GM23338 (cell line): ENCODE results near the gene ENDOU. TPM values are rescaled to one million over a fixed set of nuclear protein-coding genes. Genes with fewer than 3 reads are reported as not detected.

Experiments used
- ATAC-seq: fragments of 200-7000 bp; cut with Tn5 transposase; 3 replicates; pipeline ENCODE4 v1.9.1; 2020
- DNase-seq: peaks from one replicate; pipeline ENCODE4 v3.0.0-alpha.2; 2015; ENCODE audit warnings: low spot score
- H2AFZ ChIP-seq: fragments of 200-600 bp; sonication (generic); 2 replicates; pipeline ENCODE4 v1.8.0; 2016; ENCODE audit warnings: antibody characterized with exemption, mild to moderate bottlenecking, moderate library complexity
- H3F3A ChIP-seq: fragments of 200-600 bp; sonication (generic); replicated peaks from 2 replicates; pipeline ENCODE4 v1.8.0; 2017; ENCODE audit warnings: antibody characterized with exemption, mixed run types, low read depth
- H3K27ac ChIP-seq: fragments of 200-600 bp; sonication (generic); 2 replicates; pipeline ENCODE4 v1.6.1; 2016; ENCODE audit warnings: low read depth
- H3K27me3 ChIP-seq: fragments of 200-600 bp; sonication (generic); 2 replicates; pipeline ENCODE4 v1.8.0; 2016; ENCODE audit warnings: mild to moderate bottlenecking, mixed run types, moderate library complexity; ENCODE audit not compliant: insufficient read depth
- H3K36me3 ChIP-seq: fragments of 200-600 bp; sonication (generic); 2 replicates; pipeline ENCODE4 v1.8.0; 2016; ENCODE audit warnings: mild to moderate bottlenecking; ENCODE audit not compliant: insufficient read depth
- H3K4me1 ChIP-seq: fragments of 200-600 bp; sonication (generic); 2 replicates; pipeline ENCODE4 v1.8.0; 2016; ENCODE audit warnings: mild to moderate bottlenecking, moderate library complexity; ENCODE audit not compliant: insufficient read depth
- H3K4me2 ChIP-seq: fragments of 200-600 bp; sonication (generic); 2 replicates; pipeline ENCODE4 v1.7.1; 2017; ENCODE audit warnings: mixed run types
- H3K4me3 ChIP-seq: fragments of 200-600 bp; sonication (generic); 2 replicates; pipeline ENCODE4 v1.6.1; 2016; ENCODE audit warnings: mixed run types
- H3K79me2 ChIP-seq: fragments of 200-600 bp; sonication (generic); replicated peaks from 2 replicates; pipeline ENCODE4 v1.8.0; 2017; ENCODE audit warnings: mild to moderate bottlenecking; ENCODE audit not compliant: insufficient read depth
- H3K9me2 ChIP-seq: fragments of 200-600 bp; sonication (generic); 2 replicates; pipeline ENCODE4 v1.8.0; 2017; ENCODE audit not compliant: insufficient read depth
- H4K20me1 ChIP-seq: fragments of 200-600 bp; sonication (generic); replicated peaks from 2 replicates; pipeline ENCODE4 v1.8.0; 2017; ENCODE audit warnings: mild to moderate bottlenecking; ENCODE audit not compliant: insufficient read depth
- H3K27ac Mint-ChIP-seq: 2 replicates; pipeline ENCODE4 v1.8.0; 2020; ENCODE audit warnings: inconsistent platforms, mild to moderate bottlenecking, moderate library complexity, mixed read lengths
- H3K27me3 Mint-ChIP-seq: 3 replicates; pipeline ENCODE4 v1.8.0; 2022; ENCODE audit warnings: low read depth, mild to moderate bottlenecking, moderate library complexity, mixed read lengths, inconsistent platforms; ENCODE audit not compliant: insufficient read depth, poor library complexity
- H3K36me3 Mint-ChIP-seq: 3 replicates; pipeline ENCODE4 v1.8.0; 2021; ENCODE audit warnings: low read depth, mild to moderate bottlenecking, inconsistent platforms, moderate library complexity, mixed read lengths
- H3K4me1 Mint-ChIP-seq: 3 replicates; pipeline ENCODE4 v1.8.0; 2020; ENCODE audit warnings: mild to moderate bottlenecking, inconsistent platforms, mixed read lengths
- H3K4me3 Mint-ChIP-seq: 3 replicates; pipeline ENCODE4 v1.8.0; 2021; ENCODE audit warnings: moderate library complexity, mild to moderate bottlenecking, inconsistent platforms, mixed read lengths
- H3K9me3 Mint-ChIP-seq: 3 replicates; pipeline ENCODE4 v1.8.0; 2020; ENCODE audit warnings: moderate library complexity, mild to moderate bottlenecking, inconsistent platforms, mixed read lengths
- NANOG ChIP-seq: IDR thresholded peaks from 2 replicates; pipeline ENCODE4 v1.6.1; 2016; ENCODE audit warnings: antibody characterized with exemption, borderline replicate concordance
- STAT1 ChIP-seq: IDR thresholded peaks from one replicate; pipeline ENCODE4 v1.6.1; 2016; ENCODE audit warnings: antibody characterized with exemption; ENCODE audit not compliant: unreplicated experiment
- ZNF331 ChIP-seq: fragments of 250-450 bp; sonication (Bioruptor Pico); IDR thresholded peaks from 2 replicates; pipeline ENCODE4 v1.5.0; 2020; ENCODE audit warnings: low read depth, mild to moderate bottlenecking, moderate library complexity
- polyA plus RNA-seq: library from polyadenylated mRNA; unstranded; fragments of >200 nt; fragmentation: Nextera tagmentation; extraction: Ambion mirVana; gene quantifications from 2 replicates; pipeline ENCODE4 v1.2.1, GENCODE V29; 2016
- total RNA-seq: library from RNA; depleted of rRNA; stranded (reverse); fragments of >200 nt; shearing (Covaris generic); gene quantifications from 2 replicates; pipeline ENCODE4 v1.2.3, GENCODE V29; 2014
- TF ChIP-seq, protein P1 (sequence below): IDR thresholded peaks from 2 replicates; pipeline ENCODE4 v1.6.1; 2016; ENCODE audit warnings: antibody characterized with exemption
- TF ChIP-seq, protein P2 (sequence below): IDR thresholded peaks from one replicate; pipeline ENCODE4 v1.6.1; 2018; ENCODE audit warnings: antibody characterized with exemption; ENCODE audit not compliant: unreplicated experiment
- TF ChIP-seq, protein P3 (sequence below): fragments of 250-450 bp; sonication (Bioruptor Pico); IDR thresholded peaks from 2 replicates; pipeline ENCODE4 v1.5.0; 2020; ENCODE audit warnings: mild to moderate bottlenecking, moderate library complexity

Gene ENDOU
- total and polyA plus RNA-seq, 2 experiments from 2014 or later: not detected

DNA sequence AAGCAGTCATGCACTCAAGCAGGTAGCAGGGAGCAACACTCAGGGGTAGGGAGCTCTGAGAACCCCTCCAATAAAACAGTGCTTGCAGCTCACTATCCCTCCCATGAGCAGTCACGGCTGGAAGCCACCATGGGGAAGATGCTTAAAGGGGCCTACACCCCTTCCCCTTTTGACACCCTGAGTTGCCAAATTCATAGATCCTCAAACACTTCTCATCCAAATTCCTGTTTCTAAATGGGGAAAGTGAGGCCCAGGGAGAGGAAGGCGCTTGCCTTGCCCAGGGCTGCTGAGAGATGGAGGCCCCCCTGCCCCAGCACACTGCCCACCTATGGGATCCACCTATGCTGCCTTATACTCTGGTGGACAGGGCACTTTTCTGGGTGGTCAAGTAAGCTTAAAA is 7.2 kb upstream of the ENDOU start:
- H3K4me1 Mint-ChIP-seq: peaks cover 23% of the 10 kb centered on the region
- Histone ChIP-seq H3K9me2 (no peaks in the 10 kb centered on the region), H4K20me1 (no peaks in the 10 kb centered on the region), H3K4me3 (no peak overlapping the region), H3K36me3 (no peaks in the 10 kb centered on the region), H3F3A (no peaks in the 10 kb centered on the region), H3K4me1 (peaks cover 16% of the 10 kb centered on the region; the same call in 1 of the 2 replicates), H2AFZ (no peak overlapping the region), H3K27ac (no peak overlapping the region), H3K27me3 (no peaks in the 10 kb centered on the region), H3K79me2 (no peaks in the 10 kb centered on the region), H3K4me2 (no peak overlapping the region)
- TF ChIP-seq NANOG (no peak), STAT1 (no peak), ZNF331 (CRISPR knock-in tag) (no peak)
- TF ChIP-seq, protein P1, sequence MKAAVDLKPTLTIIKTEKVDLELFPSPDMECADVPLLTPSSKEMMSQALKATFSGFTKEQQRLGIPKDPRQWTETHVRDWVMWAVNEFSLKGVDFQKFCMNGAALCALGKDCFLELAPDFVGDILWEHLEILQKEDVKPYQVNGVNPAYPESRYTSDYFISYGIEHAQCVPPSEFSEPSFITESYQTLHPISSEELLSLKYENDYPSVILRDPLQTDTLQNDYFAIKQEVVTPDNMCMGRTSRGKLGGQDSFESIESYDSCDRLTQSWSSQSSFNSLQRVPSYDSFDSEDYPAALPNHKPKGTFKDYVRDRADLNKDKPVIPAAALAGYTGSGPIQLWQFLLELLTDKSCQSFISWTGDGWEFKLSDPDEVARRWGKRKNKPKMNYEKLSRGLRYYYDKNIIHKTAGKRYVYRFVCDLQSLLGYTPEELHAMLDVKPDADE: no peak
- TF ChIP-seq, protein P2, sequence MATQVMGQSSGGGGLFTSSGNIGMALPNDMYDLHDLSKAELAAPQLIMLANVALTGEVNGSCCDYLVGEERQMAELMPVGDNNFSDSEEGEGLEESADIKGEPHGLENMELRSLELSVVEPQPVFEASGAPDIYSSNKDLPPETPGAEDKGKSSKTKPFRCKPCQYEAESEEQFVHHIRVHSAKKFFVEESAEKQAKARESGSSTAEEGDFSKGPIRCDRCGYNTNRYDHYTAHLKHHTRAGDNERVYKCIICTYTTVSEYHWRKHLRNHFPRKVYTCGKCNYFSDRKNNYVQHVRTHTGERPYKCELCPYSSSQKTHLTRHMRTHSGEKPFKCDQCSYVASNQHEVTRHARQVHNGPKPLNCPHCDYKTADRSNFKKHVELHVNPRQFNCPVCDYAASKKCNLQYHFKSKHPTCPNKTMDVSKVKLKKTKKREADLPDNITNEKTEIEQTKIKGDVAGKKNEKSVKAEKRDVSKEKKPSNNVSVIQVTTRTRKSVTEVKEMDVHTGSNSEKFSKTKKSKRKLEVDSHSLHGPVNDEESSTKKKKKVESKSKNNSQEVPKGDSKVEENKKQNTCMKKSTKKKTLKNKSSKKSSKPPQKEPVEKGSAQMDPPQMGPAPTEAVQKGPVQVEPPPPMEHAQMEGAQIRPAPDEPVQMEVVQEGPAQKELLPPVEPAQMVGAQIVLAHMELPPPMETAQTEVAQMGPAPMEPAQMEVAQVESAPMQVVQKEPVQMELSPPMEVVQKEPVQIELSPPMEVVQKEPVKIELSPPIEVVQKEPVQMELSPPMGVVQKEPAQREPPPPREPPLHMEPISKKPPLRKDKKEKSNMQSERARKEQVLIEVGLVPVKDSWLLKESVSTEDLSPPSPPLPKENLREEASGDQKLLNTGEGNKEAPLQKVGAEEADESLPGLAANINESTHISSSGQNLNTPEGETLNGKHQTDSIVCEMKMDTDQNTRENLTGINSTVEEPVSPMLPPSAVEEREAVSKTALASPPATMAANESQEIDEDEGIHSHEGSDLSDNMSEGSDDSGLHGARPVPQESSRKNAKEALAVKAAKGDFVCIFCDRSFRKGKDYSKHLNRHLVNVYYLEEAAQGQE: no peak
- TF ChIP-seq, protein P3, sequence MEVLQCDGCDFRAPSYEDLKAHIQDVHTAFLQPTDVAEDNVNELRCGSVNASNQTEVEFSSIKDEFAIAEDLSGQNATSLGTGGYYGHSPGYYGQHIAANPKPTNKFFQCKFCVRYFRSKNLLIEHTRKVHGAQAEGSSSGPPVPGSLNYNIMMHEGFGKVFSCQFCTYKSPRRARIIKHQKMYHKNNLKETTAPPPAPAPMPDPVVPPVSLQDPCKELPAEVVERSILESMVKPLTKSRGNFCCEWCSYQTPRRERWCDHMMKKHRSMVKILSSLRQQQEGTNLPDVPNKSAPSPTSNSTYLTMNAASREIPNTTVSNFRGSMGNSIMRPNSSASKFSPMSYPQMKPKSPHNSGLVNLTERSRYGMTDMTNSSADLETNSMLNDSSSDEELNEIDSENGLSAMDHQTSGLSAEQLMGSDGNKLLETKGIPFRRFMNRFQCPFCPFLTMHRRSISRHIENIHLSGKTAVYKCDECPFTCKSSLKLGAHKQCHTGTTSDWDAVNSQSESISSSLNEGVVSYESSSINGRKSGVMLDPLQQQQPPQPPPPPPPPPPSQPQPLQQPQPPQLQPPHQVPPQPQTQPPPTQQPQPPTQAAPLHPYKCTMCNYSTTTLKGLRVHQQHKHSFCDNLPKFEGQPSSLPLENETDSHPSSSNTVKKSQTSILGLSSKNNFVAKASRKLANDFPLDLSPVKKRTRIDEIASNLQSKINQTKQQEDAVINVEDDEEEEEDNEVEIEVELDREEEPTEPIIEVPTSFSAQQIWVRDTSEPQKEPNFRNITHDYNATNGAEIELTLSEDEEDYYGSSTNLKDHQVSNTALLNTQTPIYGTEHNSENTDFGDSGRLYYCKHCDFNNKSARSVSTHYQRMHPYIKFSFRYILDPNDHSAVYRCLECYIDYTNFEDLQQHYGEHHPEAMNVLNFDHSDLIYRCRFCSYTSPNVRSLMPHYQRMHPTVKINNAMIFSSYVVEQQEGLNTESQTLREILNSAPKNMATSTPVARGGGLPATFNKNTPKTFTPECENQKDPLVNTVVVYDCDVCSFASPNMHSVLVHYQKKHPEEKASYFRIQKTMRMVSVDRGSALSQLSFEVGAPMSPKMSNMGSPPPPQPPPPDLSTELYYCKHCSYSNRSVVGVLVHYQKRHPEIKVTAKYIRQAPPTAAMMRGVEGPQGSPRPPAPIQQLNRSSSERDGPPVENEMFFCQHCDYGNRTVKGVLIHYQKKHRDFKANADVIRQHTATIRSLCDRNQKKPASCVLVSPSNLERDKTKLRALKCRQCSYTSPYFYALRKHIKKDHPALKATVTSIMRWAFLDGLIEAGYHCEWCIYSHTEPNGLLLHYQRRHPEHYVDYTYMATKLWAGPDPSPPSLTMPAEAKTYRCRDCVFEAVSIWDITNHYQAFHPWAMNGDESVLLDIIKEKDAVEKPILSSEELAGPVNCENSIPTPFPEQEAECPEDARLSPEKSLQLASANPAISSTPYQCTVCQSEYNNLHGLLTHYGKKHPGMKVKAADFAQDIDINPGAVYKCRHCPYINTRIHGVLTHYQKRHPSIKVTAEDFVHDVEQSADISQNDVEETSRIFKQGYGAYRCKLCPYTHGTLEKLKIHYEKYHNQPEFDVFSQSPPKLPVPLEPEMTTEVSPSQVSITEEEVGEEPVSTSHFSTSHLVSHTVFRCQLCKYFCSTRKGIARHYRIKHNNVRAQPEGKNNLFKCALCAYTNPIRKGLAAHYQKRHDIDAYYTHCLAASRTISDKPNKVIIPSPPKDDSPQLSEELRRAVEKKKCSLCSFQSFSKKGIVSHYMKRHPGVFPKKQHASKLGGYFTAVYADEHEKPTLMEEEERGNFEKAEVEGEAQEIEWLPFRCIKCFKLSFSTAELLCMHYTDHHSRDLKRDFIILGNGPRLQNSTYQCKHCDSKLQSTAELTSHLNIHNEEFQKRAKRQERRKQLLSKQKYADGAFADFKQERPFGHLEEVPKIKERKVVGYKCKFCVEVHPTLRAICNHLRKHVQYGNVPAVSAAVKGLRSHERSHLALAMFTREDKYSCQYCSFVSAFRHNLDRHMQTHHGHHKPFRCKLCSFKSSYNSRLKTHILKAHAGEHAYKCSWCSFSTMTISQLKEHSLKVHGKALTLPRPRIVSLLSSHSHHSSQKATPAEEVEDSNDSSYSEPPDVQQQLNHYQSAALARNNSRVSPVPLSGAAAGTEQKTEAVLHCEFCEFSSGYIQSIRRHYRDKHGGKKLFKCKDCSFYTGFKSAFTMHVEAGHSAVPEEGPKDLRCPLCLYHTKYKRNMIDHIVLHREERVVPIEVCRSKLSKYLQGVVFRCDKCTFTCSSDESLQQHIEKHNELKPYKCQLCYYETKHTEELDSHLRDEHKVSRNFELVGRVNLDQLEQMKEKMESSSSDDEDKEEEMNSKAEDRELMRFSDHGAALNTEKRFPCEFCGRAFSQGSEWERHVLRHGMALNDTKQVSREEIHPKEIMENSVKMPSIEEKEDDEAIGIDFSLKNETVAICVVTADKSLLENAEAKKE: no peak
- no peak overlapping the region for H3K27ac Mint-ChIP-seq
- no peaks in the 10 kb centered on the region for H3K9me3 Mint-ChIP-seq
- H3K4me3 Mint-ChIP-seq: no peak overlapping the region
- H3K36me3 Mint-ChIP-seq: no peaks in the 10 kb centered on the region; the same call in 2 of the 3 replicates
- peaks cover 9% of the 10 kb centered on the region for H3K27me3 Mint-ChIP-seq
- DNase-seq (no peak), ATAC-seq (no peak)
